Adipocyte (in vitro differentiated cells): ENCODE results near the gene CD244.
"Not testable (repeated sequence)": the region's sequence is repeated elsewhere in the genome, so short reads cannot be mapped to it uniquely, and the experiment has no call there.

Experiments used
- DNase-seq: peaks from one replicate; pipeline ENCODE4 v3.0.0-alpha.2; 2015; ENCODE audit warnings: low read depth
- H3K27me3 ChIP-seq: replicated peaks from 2 replicates; pipeline ENCODE4 v1.7.0; 2013; ENCODE audit warnings: mild to moderate bottlenecking, low read length, moderate library complexity; ENCODE audit not compliant: control insufficient read depth, insufficient read depth
- H3K36me3 ChIP-seq: 2 replicates; pipeline ENCODE4 v1.7.0; 2013; ENCODE audit warnings: low read length, mild to moderate bottlenecking, moderate library complexity; ENCODE audit not compliant: control insufficient read depth, insufficient read depth, severe bottlenecking
- H3K4me1 ChIP-seq: 2 replicates; pipeline ENCODE4 v1.7.0; 2013; ENCODE audit warnings: mild to moderate bottlenecking, low read length, moderate library complexity; ENCODE audit not compliant: control insufficient read depth, insufficient read depth
- H3K4me3 ChIP-seq: 2 replicates; pipeline ENCODE4 v1.7.0; 2013; ENCODE audit warnings: mild to moderate bottlenecking, low read length, moderate library complexity
- H3K9ac ChIP-seq: 2 replicates; pipeline ENCODE4 v1.7.0; 2013; ENCODE audit warnings: mild to moderate bottlenecking, low read length, moderate library complexity
- H3K9me3 ChIP-seq: 2 replicates; pipeline ENCODE4 v1.7.0; 2013; ENCODE audit warnings: mild to moderate bottlenecking, low read length, moderate library complexity; ENCODE audit not compliant: control insufficient read depth

CD244 gene

DNA sequence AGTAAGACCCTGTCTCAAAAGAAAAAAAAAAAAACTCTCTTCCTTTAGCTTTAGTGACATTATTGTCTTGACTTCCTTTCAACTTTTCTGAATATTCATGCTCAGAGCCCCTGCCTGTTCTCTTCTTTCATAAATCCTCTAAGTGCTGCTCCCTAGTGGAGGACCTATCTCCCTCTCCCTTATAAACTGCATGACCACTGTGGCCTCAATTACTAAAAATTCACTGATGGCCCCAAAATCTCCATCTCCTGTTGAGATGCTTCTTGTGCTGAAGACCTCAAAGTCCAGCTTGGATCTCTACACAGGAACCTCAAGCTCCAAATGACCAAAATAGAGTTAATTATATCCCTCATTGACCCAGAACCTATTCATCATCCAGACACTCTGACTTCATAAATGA lies 14.5 kb upstream of the CD244 start:
- DNase-seq = no peak
- peaks cover 7% of the 10 kb centered on the region for H3K27me3 ChIP-seq
- no peaks in the 10 kb centered on the region for H3K36me3 ChIP-seq
- no peak overlapping the region for H3K4me3 ChIP-seq
- no peak overlapping the region for H3K9ac ChIP-seq
- no peaks in the 10 kb centered on the region for H3K9me3 ChIP-seq
- H3K4me1 ChIP-seq = no peaks in the 10 kb centered on the region

DNA sequence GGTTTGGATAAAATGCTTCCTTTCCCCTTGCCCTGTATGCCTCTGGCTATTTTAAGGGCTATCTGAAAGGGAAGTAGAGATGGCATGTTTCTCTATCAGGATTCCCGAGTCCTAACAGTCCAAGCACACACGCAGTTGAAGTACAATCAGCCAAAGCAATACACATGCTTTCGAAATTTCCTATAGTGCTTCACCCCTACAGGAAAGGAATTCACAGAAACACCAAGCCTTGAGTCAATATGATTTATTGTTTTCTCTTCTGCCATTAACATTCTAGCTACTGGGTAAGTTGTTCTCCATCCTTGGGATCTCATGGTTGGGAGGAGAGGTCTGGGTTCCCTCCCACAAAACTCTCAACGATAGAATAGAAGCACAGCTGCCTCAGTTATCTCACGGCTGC lies 13.6 kb upstream of the CD244 start:
- Histone ChIP-seq H3K9me3 (no peaks in the 10 kb centered on the region), H3K9ac (no peak overlapping the region), H3K4me1 (no peaks in the 10 kb centered on the region), H3K4me3 (no peak overlapping the region), H3K36me3 (no peaks in the 10 kb centered on the region), H3K27me3 (peaks cover 7% of the 10 kb centered on the region)
- no peak for DNase-seq

DNA sequence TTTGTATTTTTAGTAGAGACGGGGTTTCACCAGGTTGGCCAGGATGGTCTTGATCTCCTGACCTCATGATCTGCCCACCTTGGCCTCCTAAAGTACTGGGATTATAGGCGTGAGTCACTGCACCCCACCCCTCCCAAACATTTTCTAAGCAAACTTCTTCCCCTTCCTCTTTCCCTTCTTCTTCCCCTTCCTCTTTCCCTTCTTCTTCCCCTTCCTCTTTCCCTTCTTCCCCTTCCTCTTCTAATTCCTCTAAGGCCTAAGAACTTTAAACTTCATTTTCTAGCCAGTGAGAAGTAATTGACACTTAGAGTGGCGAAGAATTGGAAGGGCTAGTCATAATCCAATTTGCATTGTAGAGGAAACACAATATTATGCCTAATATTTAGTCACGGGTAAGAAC lies 12.9 kb upstream of the CD244 start:
- H3K36me3 ChIP-seq, H3K9me3 ChIP-seq, DNase-seq, H3K4me3 ChIP-seq, H3K4me1 ChIP-seq, H3K9ac ChIP-seq, H3K27me3 ChIP-seq: not testable (repeated sequence)

DNA sequence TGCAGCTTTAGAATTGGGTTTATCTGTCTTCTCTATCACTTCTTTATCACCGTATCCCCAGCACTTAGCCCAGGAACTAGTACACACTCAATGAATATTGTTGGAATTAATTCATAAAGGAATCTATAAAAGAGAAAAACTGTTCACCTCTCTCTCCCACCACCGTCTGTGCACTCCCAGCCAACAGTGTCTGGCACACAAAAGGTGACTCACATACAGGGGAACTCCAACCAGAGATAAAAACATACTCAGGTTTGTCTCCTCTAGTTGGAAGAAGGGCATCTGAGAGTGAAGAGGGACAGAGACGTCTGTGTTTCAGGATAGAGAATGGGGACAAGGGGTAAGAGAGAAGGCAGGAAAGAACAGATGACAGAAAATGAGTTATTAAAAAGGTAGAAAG lies 12.2 kb upstream of the CD244 start:
- DNase-seq = no peak
- no peaks in the 10 kb centered on the region for H3K4me1 ChIP-seq
- peaks cover 7% of the 10 kb centered on the region for H3K27me3 ChIP-seq
- H3K9me3 ChIP-seq = no peaks in the 10 kb centered on the region
- no peak overlapping the region for H3K4me3 ChIP-seq
- H3K9ac ChIP-seq = no peak overlapping the region
- no peaks in the 10 kb centered on the region for H3K36me3 ChIP-seq

DNA sequence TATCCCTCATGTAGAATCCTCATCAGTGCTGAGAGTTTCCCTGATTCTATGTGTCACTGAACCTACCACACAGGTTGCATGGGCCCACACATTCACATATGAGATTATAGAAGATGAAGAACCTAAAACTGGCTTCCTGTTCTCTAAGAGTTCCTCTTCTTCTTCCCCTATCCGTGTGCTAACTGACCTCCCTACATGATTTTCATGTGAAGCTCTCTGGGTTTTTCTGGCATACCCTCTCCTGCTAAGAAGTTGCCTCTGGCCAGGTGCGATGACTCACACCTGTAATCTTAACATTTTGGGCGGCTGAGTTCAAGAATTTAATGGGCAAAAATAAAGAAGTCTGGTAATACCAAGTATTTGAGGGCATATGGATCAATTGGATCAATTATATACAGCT lies 5.5 kb upstream of the CD244 start:
- H3K27me3 ChIP-seq = no peaks in the 10 kb centered on the region

DNA sequence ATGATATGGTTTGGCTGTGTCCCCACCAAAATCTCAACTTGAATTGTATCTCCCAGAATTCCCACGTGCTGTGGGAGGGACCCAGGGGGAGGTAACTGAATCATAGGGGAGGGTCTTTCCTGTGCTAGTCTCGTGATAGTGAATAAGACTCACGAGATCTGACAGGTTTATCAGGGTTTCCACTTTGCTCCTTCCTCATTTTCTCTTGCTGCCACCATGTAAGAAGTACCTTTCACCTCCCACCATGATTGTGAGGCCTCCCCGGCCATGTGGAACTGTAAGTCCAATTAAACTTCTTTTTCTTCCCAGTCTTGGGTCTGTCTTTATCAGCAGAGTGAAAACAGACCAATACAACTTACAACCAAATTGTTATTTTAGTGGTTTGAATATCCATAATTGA lies 5.0 kb upstream of the CD244 start:
- H3K27me3 ChIP-seq, H3K4me3 ChIP-seq, DNase-seq: not testable (repeated sequence)

More for the DNA sequence above, 5.5 kb upstream of the CD244 start:
- Histone ChIP-seq H3K4me1 (no peaks in the 10 kb centered on the region), H3K36me3 (no peaks in the 10 kb centered on the region), H3K9ac (no peak overlapping the region), H3K4me3 (no peak overlapping the region), H3K9me3 (no peaks in the 10 kb centered on the region)
- DNase-seq = no peak

DNA sequence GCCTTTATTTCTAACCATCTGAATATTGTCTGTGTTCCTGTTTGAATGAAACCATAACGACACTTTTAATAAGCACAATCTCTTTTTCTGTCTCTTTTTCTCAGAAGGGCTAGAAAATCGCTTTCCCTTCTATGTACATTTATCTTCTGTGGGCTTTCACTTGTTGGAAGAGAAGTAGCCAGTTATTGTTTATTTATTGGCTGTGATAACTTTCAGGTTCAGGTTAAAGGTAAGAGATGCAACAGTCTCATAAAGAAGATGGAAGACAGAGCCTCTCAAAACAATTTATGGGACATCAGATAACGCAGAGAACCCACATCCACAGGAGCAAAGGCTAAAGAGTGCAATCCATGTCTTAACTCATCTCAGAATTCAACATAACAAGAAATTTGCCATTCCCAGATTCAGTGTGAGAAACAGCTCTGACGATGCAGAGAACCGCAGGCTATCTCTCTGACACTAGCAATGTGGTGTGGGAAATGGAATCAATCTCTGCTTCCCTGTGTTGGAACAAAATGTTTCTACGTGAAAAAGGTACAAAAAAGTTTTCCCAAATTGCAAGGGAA lies 4.1 kb upstream of the CD244 start:
- no peak overlapping the region for H3K4me3 ChIP-seq
- DNase-seq = no peak
- H3K9ac ChIP-seq = no peak overlapping the region
- no peaks in the 10 kb centered on the region for H3K4me1 ChIP-seq
- H3K36me3 ChIP-seq = no peaks in the 10 kb centered on the region
- peaks cover 5% of the 10 kb centered on the region for H3K27me3 ChIP-seq
- H3K9me3 ChIP-seq = no peaks in the 10 kb centered on the region

More for the DNA sequence above, 5.0 kb upstream of the CD244 start:
- not testable (repeated sequence) for H3K9ac ChIP-seq, H3K36me3 ChIP-seq, H3K9me3 ChIP-seq, H3K4me1 ChIP-seq

DNA sequence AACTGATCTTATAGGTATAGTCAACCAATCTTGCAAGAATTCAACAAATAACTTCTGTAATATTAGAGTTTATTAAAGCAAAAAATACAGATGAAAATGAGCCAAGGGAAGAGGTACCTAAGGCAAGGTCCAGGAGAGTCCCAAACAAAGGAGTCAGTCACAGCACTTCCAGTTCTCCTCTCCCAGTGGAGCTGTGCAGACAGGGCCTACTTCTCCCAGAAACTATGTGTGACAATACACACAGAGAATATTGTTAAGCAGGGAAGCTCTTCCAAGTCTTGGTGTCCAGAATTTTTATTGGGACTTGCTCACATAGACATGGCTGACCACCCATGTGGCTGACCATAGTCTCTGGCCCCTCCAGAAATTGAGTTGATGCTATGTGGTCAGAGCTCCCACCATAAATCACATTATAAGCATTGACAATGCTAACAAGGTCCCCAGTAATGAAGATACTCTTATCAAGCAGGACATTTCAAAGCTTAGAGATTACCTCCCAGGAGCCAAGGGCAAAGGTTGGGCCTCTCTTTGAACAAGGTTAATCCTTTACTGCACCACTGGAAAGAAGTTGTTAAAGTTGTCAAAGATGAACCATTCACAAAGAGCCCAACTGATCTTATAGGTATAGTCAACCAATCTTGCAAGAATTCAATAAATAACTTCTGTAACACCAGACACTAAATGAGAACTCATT lies 3.5 kb upstream of the CD244 start:
- no peak overlapping the region for H3K4me3 ChIP-seq

DNA sequence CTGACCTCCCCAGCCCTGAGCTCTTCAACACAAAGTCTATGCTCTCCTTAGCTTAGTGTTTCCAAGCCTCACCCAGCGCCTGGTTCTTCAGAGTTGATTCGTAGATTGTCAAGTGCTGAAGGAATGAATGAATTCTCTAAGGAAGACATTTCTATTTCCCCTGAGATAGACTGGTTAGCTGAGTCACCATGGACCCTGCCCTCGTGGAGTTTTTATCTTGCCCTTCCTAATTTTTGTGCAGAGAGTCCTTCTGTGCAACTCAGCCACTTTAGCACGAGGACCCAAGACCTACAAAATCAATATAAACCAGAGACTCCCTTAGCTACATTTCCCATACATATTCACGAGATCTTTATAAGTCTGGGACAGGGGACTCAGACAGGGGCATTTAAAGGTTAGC lies 2.6 kb upstream of the CD244 start:
- H3K9ac ChIP-seq = no peak overlapping the region
- peaks cover 5% of the 10 kb centered on the region for H3K27me3 ChIP-seq
- H3K4me1 ChIP-seq = no peaks in the 10 kb centered on the region
- no peak overlapping the region for H3K4me3 ChIP-seq
- DNase-seq = no peak
- no peaks in the 10 kb centered on the region for H3K9me3 ChIP-seq
- no peaks in the 10 kb centered on the region for H3K36me3 ChIP-seq

More for the DNA sequence above, 3.5 kb upstream of the CD244 start:
- Histone ChIP-seq H3K36me3 (no peaks in the 10 kb centered on the region), H3K27me3 (peaks cover 5% of the 10 kb centered on the region), H3K9me3 (no peaks in the 10 kb centered on the region), H3K4me1 (no peaks in the 10 kb centered on the region), H3K9ac (no peak overlapping the region)
- no peak for DNase-seq

DNA sequence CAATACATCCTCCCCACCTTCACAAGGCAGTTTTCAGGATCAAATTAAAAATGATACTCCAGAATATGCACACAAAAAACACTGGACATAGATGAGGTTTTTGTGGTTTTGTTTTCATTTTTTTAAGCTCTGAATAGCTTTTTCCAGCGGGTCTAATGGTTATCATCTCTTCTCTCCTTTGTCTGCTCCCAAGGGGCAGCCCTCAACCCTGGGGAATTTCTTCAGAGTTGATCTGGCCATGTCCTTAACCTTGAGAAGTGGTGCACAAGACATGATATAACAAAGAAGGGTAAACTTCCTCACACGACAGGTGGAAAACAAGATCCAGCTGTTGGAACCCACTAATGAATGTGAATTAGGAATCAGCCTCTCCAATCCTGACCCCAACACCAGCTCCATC lies 1.5 kb upstream of the CD244 start:
- Histone ChIP-seq H3K27me3 (peaks cover 5% of the 10 kb centered on the region), H3K9me3 (no peaks in the 10 kb centered on the region), H3K4me3 (no peak overlapping the region), H3K36me3 (no peaks in the 10 kb centered on the region), H3K9ac (no peak overlapping the region), H3K4me1 (no peaks in the 10 kb centered on the region)
- DNase-seq = no peak

DNA sequence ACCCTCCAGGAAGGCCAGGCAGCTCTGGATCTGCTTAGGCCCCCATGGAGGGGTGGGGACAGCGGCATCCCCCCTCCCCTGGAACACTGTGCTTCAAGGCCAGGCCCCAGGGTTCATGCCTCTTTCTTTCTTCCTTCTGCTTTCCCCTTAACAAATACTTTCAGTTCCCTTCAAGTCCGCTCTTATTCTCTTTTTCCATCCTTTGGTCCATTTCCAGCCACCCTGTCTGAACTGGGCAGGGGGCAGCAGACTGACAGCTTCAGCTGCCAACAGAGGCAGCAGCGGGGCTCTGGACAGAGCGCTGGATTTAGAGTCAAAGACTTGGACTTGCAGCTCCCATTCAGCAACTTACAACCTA lies 1.1 kb upstream of the CD244 start:
- H3K9ac ChIP-seq = no peak overlapping the region
- H3K4me1 ChIP-seq = no peaks in the 10 kb centered on the region
- peaks cover 5% of the 10 kb centered on the region for H3K27me3 ChIP-seq
- no peak overlapping the region for H3K4me3 ChIP-seq
- no peaks in the 10 kb centered on the region for H3K36me3 ChIP-seq
- no peaks in the 10 kb centered on the region for H3K9me3 ChIP-seq
- DNase-seq = no peak
